GM21515 (cell line): ENCODE results near the gene WDR59.
"Not testable (repeated sequence)": the region's sequence is repeated elsewhere in the genome, so short reads cannot be mapped to it uniquely, and the experiment has no call there.

Experiments
- ATAC-seq: cut with Tn5 transposase; IDR thresholded peaks from one replicate; pipeline ENCODE4 v1.9.1; 2021; ENCODE audit not compliant: unreplicated experiment

Gene WDR59

DNA sequence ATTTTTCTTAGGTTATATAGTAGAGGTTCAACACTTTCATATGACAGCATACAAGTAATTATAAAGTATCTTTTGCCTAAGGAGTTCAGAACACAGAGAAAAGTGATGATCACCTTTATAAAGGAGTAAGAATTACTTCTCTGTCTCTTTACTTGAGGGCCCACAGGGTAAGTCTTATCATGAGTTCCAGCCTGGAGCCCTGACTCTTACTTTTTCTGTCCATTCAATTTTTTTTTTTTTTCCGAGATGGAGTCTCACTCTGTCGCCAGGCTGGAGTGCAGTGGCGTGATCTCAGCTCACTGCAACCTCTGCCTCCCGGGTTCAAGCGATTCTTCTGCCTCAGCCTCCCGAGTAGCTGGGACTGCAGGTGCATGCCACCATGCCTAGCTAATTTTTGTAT is 28.2 kb upstream of the WDR59 start:
- not testable (repeated sequence) for ATAC-seq

DNA sequence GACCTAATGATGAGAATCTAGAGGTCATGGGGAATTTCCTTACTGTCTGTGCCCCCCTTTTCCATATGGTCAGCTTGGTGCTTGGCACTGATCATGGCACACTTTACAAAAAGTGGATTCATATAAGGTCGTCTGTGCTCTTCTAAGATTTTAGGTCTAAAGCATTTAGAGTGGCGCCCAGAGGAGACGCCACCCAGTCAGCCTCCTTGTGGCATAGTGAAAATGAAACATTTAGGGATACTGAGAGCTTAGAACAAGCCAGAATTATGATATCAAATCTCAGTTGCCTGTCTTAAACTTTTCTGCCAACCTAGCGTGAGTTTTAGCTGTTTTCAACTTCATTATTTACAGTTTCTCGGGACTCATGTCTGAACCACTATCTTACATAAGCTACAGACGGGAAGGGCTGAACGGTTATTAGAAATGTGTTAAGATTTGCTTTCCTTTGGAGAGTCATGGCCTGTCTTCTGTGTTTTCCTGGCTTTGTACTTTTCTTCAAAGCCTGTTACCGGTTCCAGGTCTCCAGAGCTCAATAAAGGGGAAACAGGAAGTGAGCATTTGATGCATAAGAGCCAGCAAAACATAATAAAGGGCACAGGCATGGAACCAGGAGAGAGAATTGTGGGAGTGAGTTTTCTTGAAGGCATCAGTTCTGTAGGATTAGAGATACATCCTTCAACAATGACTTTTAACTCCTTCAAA is 27.6 kb upstream of the WDR59 start:
- no peak for ATAC-seq

DNA sequence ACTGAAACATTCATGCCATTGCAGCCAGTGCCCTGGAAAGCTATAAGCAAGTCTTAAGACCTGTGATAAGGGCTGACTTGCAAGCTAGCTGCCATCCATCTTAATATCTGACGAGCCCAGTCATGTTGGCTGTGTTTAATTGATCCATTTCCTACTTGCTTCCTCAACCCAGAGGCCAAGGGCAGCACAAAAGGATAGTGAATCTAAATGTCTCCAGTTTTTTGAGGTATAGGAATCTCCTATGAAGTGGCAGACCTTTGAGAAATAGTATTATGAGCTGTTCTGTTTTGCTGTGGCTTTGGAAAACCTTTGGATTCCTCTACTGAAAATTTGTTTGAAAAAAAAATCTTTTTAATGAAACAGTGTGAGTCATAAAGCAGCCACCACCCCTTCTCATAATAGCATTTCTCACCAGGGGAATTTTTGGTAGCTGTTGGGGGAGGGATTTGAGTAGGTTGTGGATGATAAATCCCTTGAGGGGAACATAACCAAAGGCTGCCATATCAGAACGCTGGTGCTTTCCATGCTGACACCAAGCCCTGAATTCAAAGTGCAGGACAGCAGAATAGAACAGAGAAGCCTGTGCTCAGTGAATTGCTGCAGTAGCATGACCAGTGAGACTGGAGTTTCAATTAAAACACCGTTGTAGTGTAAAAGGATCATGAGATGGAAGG is 26.8 kb upstream of the WDR59 start:
- no peak for ATAC-seq

DNA sequence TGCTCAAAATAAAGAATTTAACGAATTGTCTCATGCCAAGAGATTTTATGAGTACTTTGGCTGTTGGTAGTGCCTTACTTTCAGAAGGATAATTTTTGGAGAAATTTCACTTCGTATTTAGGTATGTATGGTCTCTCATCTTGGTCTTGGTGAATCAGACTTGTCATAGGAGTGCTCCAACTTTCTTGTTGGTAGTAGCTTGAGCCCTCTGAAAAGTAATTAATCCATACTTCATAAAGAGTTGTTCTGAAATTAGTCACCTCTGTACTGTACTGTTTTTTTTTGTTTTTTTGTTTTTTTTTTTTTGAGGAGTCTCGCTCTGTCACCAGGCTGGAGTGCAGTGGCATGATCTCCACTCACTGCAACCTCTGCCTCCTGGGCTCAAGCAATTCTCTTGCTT is 25.5 kb upstream of the WDR59 start:
- ATAC-seq: no peak

DNA sequence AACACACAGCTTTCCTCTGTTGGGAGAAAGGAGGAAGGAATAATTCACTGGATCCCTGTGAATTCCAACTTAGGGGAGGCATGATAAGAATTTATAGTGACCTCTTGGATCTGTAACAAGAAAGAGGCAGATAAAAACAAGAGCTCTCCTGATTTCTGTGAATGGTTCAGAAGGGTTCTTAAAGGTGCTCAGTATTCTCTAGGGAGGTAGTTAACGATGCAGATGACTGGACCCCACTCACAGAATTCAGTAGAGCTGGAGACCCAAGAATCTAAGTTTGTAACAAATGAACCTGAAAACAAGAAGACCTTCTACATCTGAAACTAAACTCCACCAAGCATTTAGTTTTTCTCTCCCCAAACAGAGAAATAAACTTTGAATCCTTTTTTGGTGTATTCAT is 22.5 kb upstream of the WDR59 start:
- no peak for ATAC-seq

DNA sequence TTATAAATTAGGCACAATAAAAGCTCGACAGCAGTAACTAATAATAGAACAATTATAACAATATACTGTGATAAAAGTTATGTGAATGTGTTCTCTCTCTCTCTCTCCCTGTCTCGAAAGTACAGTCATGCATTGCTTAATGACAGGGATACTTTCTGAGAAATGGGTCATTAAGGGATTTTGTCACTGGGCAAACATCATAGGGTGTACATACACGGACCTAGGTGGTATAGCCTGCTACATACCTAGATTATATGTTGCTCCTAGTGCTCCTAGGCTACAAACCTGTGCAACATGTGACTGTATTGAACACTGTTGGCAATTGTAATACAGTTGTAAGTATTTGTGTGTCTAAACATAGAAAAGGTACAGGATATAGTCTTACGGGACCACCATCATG is 20.8 kb upstream of the WDR59 start:
- ATAC-seq: no peak

DNA sequence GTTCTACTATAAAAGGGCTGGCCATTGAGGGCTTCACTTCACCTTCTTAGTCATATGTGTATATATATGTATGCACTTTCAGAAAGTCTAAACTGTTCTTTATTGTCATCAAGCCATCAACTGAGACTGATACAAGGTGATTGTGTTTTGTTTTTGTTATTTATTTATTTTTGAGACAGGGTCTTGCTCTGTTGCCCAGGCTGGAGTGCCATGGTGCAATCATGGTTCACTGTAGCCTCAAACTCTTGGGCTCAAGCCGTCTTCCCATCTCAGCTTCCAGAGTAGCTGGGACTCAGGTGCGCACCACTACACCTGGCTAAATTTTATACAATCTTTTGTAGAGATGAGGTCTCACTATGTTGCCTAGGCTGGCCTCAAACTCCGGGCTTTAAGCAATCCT is 19.5 kb upstream of the WDR59 start:
- ATAC-seq: no peak

DNA sequence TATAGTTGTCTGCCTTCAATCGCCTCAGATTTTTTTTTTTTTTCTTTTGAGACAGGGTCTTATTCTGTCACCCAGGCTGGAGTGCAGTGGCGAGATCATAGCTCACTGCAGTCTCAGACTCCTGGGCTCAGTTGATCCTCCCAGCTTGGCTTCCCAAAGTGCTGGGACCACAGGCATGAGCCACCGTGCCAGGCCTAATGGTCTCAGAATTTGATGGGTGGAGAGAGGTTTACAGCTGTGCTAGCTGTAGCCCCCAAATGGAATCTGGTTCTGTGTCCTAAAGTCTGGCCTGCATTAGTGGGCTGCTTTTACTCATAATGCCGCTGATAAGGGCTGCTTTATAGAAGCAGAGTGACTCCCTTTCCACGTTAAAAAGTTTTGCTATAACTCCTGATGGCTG is 19.0 kb upstream of the WDR59 start:
- no peak for ATAC-seq

DNA sequence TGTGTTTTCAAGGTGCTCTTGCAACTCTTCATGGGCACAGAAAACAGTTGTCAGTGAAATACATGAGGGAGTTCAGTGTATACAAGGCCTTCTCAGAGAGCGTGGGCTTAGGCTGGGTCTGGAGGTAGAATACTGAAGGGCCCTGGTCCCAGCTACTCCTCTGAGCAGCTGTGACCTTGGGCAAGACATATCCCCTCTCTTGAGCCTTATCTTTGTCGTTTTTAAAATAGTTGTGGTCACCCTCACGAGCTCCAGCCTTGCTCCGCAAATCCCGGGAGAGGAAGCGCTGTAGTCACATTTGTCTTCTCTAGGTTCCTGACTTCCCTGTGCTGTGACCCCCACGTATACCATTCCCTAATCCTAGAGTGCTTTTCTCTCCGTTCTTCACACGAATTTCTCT is 17.6 kb upstream of the WDR59 start:
- ATAC-seq: no peak

DNA sequence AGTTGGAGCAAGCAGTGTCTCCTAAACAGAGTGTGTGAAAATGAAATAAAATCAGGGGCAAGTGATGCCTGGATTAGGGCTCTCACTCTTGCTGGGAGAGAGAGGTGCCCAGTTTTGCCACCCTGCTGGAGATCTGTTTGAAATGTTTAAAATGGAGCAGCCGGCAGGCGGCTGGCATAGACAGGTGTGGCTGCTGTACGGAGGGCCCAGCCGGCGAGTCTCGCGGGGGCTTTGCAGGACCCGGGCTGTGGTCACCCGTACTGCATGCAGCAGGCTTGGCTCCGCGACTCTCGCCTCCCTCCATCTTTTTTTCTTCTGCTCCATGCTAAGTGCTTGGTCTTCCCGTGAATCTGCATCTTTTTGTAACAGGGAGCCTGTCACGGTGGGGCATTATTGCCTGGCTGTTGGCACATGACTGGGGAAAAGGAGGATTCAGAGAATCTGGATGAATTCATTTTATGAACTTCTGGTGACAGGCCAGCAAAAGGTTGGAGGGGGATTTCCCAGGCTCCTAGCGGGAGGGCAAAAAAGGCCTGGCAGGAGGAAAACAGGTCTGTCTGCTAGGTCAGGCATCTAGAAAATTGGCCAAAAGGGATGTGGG is 15.7 kb upstream of the WDR59 start:
- no peak for ATAC-seq

DNA sequence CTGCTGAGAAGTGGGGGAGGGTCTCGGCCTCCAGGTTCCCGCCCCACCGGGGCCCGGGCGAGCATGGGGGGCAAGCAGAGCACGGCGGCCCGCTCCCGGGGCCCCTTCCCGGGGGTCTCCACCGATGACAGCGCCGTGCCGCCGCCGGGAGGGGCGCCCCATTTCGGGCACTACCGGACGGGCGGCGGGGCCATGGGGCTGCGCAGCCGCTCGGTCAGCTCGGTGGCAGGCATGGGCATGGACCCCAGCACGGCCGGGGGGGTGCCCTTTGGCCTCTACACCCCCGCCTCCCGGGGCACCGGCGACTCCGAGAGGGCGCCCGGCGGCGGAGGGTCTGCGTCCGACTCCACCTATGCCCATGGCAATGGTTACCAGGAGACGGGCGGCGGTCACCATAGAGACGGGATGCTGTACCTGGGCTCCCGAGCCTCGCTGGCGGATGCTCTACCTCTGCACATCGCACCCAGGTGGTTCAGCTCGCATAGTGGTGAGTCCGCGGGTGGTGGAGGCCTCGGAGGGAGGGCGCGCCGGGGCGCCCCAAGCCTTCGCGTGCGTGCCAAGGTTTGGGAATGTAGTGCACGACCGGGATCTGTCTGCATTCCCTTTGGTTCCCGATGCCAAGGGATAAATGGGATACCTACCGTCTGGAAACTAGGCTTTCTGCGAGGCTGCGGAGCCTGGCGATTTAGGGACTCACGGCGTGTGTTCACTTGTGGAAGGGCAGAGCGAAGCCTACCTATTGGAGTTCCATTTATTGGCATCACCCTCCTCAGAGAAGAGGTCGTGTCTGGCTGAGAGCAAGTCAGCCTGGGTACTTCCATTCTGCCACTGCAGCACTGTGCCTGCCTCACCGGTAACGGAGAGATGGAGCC is 14.9 kb upstream of the WDR59 start:
- ATAC-seq: peak; percentile 33

DNA sequence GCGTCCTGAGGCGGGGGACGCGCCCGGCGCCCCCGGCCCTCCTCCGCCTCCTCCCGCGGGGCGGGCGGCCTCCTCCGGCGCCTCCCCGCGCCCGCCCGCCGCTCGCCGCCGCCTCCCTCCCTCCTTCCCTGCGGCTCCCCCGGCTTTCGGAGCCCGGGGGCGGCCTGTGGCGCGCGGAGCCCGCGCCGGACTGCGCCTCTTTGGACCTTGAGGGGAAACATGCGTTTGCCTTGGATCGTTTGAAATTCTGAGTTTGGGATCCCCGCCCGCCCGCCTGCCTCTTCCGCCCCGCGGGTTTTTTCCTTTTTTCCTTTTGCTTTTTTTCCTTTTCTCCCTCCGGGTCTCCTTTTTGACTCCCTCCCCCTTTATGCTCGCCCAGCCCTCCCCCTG is 14.3 kb upstream of the WDR59 start:
- ATAC-seq: peak; percentile 38

DNA sequence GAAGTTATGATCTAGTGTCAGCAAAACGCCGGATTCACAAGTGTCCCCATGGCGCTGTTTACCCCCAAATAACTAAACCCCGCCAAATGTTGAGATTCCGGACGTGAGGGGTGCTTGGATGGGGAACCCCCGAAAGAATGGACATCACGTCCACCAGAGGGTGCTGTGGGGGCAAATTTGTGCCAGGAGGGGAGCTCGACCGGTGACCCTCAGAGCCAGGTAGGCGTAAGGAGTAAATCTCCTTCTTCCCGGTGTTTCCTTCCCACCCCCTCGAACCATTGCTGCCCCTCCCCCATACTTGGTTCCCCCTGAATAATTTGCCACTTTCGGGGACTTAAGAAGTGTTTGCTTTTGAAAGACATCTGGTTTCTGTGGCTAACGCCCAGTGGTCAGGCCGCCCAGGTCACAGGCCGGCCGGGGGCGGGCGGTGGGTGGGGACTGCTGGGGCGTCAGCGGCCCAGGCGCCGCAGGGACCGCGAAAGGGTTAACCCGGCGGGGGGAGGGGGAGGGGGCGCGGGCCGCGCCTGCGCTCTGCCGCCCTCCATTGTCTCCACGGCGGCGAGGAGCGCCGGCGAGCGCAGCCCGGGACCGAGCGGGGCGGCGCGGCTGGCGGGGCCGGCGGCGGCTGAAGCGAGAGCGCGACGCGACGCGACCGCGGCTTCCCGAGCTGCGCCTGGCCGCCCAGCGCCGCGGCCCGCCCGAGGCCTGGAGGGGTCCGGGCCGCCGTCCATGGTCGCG is 13.7 kb upstream of the WDR59 start, which contains the start of gene ZNRF1:
Gene ZNRF1 (plus strand): TSS at position 544 of the 738 bp plus-strand sequence. CDS start 648 bp downstream, outside the sequence.
- peak; percentile 59 for ATAC-seq

DNA sequence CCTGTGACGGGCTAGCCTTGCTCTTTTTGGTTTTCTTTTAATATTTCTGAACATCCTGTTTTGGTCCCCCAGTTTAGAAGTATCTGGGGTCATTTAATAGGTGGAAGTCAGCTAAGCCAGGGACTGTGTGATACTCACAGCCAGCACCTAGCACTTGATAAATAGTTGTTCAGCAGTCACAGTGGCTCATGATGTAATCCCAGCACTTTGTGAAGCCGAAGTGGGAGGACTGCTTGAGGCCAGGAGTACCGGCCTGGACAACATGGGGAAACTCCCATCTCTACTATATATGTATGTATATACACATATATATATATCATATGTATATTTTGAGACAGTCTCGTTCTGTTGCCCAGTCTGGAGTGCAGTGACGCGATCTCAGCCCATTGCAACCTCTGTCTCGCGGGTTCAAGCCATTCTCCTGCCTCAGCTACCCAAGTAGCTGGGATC is 12.1 kb upstream of the WDR59 start:
- ATAC-seq: no peak

DNA sequence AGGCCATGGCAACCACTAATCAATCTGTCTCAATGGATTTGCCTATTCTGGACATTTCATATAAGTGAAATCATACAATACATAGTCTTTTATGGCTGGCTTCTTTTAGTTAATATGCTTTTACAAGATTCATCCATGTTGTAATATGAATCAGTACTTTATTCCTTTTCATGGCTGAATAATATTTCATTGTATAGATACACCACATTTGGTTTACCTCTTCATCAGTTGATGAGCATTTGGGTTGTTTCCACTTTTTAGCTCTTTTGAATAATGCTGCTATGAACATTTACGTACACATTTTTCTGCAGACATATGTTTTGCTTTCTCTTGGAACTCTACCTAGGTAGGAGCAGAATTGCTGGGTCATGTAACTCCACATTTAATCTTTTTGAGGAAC is 11.1 kb upstream of the WDR59 start:
- ATAC-seq: no peak

DNA sequence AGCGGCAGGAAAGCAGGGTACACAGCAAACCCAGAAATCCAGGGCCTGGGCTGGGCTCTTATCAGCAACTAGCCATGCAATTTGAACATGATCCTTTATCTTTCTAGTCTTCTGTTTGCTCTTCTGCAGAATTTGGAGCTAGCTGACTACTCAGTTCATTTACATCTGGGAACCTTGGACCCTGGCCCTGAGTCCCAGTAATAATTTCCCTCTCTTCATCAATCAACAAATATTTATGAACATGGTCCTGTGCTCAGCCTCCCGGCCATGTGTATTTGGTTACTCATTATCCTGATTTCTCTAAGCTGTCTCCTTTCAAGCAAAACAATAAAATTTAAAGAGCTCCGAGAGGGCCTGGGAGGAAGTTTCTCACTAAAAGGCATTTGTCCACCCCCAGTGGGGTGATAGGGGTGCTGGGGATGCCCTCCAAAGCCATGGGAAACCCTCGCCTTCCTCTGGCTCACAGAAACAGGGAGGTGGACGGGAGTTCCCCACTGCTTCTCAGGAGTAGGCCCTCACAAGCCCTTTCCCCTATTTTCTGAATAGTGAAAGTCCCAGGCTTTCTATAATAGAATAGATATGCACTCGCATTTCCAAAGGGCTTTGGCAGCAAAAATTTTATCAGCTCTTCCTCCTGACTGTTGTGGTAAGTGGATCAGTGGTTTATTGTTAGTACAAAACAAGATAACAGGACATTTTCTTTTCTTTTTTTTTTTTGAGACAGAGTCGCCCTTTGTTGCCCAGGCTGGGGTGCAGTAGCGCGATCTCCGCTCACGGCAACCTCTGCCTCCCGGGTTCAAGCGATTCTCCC is 6.9 kb upstream of the WDR59 start:
- ATAC-seq: no peak

DNA sequence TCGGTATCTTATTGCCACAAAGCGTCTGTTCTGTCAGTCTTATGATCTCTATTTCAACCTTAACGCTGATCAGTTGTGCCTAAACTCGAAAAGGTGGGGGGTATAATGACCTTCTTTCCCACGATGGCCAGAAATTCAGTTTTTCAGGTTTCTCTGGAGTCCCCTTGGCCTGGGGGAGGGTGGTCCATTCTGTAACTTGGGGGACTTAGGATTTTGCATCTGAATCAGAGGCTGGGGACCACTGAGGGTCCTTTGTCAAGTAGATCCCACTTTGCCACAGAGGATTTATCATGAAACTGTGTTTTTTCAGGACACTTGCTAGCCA is 6.3 kb upstream of the WDR59 start:
- ATAC-seq: no peak

DNA sequence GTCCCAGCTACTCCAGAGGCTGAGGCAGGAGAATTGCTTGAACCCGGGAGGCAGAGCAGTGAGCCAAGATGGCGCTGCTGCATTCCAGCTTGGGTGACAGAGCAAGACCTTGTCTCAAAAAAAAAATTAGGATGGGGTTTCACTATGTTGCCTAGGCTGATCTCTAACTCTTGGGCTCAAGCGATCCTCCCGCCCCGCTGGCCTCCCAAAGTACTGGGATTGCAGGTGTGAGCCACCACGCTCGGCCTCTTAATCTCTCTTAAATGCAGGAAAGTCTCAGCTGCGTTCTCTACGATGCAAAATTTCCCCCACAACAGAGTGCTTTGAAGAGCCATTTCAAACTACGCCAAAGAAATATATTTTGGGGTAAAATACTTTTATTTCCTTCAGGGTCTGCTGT is 5.9 kb upstream of the WDR59 start:
- no peak for ATAC-seq

DNA sequence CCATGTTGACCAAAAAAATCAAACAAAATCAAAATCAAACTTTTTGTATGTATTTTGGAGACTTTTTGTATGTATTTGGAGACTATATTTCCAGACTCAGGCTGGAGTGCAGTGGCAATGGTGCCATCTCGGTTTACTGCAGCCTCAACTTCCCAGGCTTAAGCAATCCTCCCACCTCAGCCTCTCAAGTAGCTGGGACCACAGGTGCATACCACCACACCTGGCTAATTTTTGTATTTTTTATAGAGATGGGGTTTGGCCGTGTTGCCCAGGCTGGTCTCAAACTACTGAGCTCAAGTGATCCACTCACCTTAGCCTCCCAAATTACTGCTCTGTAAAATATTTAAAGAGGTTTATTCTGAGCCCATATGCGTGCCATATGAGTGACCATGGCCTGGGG is 4.9 kb upstream of the WDR59 start:
- not testable (repeated sequence) for ATAC-seq
